ENCODE measurements around the gene DMRTB1. TPM values are rescaled to one million over a fixed set of nuclear protein-coding genes. Genes with fewer than 3 reads are reported as not detected.

The DMRTB1 gene
- total RNA-seq, 1 donor from 2014 or later: not detected

DNA sequence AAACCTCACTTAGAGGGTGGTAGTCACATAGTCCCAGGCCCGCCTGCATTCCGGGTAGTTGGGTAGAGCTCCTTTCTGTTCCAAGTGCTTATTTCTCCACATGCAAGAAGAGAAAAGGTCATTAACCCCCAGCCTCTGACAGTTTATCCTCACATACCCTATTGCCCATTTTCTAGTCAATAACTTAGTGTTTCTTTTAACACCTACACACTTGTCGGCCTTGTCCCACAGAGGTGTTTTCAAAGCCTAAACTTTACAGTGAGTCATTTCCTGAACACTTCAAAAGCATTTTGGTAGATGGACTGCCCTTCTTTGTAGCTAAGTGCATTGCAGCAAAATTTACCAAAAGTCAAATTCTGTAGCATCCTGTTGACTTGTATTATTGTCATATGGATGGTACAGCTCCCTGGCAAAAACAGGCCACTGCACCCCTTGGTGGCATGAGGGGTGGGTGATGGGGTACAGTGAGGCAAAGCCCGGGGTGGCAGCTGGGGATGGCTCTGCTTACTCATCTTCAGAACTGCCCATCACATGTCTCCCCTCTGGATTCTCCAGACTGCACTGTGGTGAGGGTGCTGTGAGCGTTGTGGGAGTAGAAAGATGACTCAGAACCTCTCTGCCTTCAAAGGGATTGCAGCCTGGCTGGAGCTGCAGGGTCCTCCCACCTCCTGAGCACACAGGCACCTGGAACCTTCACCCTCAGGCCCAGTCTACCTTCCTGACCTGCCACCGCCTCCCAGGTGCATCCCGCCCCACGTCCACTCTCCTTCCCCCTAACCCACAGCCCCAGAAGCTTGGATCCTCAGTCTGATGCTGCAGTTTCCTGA is 45.8 kb upstream of the DMRTB1 start:
- no peak overlapping the region for H3K4me3 ChIP-seq (ENCODE audit: low read depth, low read length)
- TF ChIP-seq, protein P1, sequence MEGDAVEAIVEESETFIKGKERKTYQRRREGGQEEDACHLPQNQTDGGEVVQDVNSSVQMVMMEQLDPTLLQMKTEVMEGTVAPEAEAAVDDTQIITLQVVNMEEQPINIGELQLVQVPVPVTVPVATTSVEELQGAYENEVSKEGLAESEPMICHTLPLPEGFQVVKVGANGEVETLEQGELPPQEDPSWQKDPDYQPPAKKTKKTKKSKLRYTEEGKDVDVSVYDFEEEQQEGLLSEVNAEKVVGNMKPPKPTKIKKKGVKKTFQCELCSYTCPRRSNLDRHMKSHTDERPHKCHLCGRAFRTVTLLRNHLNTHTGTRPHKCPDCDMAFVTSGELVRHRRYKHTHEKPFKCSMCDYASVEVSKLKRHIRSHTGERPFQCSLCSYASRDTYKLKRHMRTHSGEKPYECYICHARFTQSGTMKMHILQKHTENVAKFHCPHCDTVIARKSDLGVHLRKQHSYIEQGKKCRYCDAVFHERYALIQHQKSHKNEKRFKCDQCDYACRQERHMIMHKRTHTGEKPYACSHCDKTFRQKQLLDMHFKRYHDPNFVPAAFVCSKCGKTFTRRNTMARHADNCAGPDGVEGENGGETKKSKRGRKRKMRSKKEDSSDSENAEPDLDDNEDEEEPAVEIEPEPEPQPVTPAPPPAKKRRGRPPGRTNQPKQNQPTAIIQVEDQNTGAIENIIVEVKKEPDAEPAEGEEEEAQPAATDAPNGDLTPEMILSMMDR (conservative IDR thresholded peaks at IDR 0.05; ENCODE audit: low read depth, low read length): no peak
- DNase-seq (ENCODE audit: low read depth): peak; percentile 66

DNA sequence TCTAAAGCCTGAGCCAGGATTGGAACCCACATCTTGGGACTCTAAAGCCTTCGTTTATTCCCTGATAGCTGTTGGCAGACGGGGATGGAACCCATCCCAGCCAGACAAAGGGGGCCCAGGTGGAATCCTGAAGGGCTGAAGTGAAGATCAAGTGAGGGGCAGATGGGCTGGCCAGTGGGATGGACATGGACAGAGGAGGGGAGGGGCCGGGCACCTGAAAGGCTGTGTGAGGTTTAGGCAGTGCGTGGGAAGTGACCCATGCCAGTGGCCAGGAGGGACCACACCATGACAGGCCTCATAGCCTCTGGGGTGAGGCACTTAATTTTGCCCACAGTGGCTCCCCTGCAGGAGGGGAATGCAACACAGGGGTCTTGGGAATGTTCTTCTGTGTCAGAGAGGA is 44.6 kb upstream of the DMRTB1 start:
- no peak overlapping the region for H3K4me3 ChIP-seq (ENCODE audit: low read depth, low read length)
- TF ChIP-seq, protein P1 (conservative IDR thresholded peaks at IDR 0.05; ENCODE audit: low read depth, low read length): no peak
- DNase-seq (ENCODE audit: low read depth): no peak

DNA sequence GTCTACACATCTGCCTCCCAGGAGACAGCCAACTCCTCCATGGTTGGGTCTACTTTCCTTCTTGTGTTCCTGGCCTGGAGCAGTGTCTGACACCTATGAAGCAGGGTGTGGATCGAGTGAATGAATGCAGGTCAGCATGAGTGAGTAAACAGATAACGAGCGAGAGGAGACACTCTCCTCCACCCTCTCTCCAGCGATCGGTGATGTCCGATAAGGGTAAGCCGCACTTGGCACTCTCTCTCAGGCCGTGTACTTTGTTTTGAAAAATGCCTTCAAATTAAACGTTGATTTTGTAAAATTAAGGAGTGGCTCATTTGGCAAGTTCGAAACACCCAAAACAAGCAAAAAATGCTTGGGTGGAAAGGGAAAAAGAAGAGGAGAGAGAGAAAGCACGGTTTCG is 43.8 kb upstream of the DMRTB1 start:
- no peak overlapping the region for H3K4me3 ChIP-seq (ENCODE audit: low read depth, low read length)
- DNase-seq (ENCODE audit: low read depth): no peak
- TF ChIP-seq, protein P1 (conservative IDR thresholded peaks at IDR 0.05; ENCODE audit: low read depth, low read length): no peak

DNA sequence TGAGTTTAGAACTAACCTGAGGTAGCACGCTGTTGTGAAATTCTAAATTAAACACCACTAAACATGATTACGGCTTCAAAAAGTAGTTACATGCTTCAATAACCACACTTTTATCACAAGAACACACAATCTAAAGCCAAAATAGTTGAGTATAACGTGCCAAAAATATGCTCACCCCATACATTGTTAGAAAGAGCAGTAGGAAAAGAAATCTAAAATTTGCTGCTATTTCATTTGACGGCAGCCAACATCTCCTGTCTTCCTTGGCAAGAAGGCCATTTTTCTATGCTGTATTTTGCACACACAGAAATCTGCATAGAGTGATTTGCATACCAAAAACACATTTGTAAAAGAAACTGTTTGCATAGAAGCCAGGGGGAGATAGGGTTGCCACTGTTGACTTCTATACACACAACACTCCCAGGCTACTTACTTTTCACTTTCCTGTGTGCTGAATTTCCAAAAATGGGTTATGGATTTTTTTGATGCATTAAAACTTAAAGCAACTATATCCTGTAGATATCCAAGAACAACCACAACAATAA is 42.9 kb upstream of the DMRTB1 start:
- no peak overlapping the region for H3K4me3 ChIP-seq (ENCODE audit: low read depth, low read length)
- DNase-seq (ENCODE audit: low read depth): no peak
- TF ChIP-seq, protein P1 (conservative IDR thresholded peaks at IDR 0.05; ENCODE audit: low read depth, low read length): no peak

DNA sequence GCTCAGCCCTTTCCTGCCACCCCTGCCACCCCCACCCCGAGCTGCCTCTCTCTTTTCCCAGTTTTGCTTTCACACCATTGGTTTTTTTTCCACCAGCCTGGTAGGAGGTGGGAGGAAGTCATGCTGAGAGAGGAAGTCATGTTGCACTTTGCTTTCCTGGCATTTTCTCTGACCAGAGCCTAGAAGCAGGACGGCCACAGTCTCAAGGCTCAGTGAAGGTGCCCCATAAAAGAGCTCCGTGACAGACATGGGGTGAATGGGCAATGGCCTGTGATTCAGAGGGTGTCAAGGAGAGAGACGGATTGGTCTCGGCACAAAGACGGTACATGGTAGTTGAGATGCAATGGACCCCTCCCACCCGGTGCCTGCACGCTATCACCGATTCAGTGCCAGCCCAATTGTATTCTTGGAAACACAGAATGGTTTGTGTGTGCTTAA is 42.1 kb upstream of the DMRTB1 start:
- no peak overlapping the region for H3K4me3 ChIP-seq (ENCODE audit: low read depth, low read length)
- TF ChIP-seq, protein P1 (conservative IDR thresholded peaks at IDR 0.05; ENCODE audit: low read depth, low read length): no peak
- DNase-seq (ENCODE audit: low read depth): no peak

DNA sequence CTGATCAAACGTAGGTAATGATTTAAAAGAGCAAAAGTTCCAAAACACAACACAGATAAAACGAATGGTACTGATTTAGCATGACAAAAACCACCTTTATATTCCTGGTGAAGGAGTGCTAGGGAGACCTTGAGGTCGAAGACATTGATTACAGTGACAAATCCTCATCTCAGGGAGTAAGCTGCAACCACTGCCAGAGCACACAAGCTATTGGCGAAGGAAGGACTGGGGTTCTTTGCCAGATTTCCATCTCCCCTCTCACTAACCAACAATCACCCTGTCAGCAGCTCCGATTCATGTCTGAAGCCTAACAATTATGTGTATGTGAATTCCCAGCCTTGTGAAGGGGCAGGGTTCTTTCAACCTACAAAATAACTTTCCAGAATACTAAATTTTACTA is 40.2 kb upstream of the DMRTB1 start:
- DNase-seq (ENCODE audit: low read depth): no peak
- no peak overlapping the region for H3K4me3 ChIP-seq (ENCODE audit: low read depth, low read length)
- TF ChIP-seq, protein P1 (conservative IDR thresholded peaks at IDR 0.05; ENCODE audit: low read depth, low read length): no peak

All from epithelial cell of proximal tubule (primary cell).